Renal cortical epithelial cell (primary cell): ENCODE results near the gene SHKBP1. TPM values are rescaled to one million over a fixed set of nuclear protein-coding genes. Genes with fewer than 3 reads are reported as not detected.

Experiments used
- DNase-seq: peaks from one replicate; pipeline ENCODE4 v3.0.0-alpha.2; 2011; ENCODE audit warnings: low read depth
- total RNA-seq: library from RNA; depleted of rRNA; stranded (reverse); fragments of >200 nt; gene quantifications from 2 replicates; pipeline ENCODE4 v1.2.3, GENCODE V29; 2014

The SHKBP1 gene
- total RNA-seq, 1 donor from 2014 or later, result 53.5 TPM

DNA sequence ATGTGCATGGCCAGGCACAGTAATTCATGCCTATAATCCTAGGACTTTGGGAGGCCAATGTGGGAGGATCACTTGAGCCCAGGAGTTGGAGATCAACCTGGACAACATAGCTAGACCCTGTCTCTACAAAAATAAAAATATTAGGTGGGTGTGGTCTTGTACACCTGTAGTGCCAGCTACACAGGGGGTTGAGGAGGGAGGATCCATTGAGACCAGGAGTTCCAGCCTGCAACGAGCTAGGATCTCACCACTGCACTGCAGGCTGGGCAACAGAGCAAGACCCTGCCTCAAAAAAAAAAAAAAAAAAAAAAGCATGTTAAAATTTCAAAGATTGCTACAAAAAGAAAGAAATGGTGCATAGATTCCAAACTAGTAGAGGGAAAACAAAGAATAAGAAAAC is 61.7 kb downstream of the SHKBP1 start:
- DNase-seq, result no peak

DNA sequence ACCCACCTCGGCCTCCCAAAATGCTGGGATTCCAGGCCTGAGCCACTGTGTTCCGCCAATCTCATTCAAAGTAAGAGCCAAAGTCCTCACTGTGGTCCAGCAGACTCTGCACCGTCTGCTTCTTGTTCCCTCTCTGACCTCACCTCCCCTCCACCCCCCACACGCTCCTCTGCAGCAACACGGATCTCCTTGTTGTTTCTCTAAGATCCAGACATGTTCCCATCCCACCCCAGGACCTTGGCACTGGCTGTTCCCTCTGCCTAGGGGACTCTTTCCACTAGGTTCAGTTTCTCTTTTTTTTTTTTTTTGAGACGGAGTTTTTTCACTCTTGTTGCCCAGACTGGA is 62.9 kb downstream of the SHKBP1 start:
- DNase-seq, result no peak

DNA sequence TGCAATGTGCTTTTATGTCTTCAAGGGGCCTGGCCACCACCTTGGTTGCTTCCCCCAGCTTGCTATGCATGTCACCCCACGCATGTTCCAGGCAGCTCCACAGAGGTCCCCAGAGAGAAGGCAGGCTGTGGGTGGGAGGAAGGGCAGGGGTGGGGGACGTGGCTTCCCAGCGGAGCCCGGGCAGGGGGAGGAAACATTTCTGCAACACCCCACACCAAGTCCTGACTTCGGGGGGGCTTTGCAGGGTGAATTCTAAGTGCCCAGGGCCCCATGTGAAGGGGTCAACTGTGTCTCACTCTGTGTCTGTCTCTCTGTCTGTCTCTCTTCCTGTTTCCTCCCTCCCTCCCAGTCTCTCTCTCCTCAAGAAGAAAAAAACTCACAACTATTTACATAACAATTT is 64.1 kb downstream of the SHKBP1 start:
- no peak for DNase-seq

Other genes starting within 250 kb of the SHKBP1 start
- gene C19orf47, start 228.5 kb upstream of the SHKBP1 start, total RNA-seq, result 3.5 and 6.7 TPM in 2 replicates
- gene PLD3, start 228.2 kb upstream of the SHKBP1 start, total RNA-seq, result 190 and 321 TPM in 2 replicates
- gene HIPK4, start 186.7 kb upstream of the SHKBP1 start, total RNA-seq, result not detected in 2 replicates
- gene PRX, start 163.5 kb upstream of the SHKBP1 start, total RNA-seq, result 0.52 and 1.0 TPM in 2 replicates
- gene SERTAD1, start 150.9 kb upstream of the SHKBP1 start, total RNA-seq, result 13.3 and 17.0 TPM in 2 replicates
- gene SERTAD3, start 132.5 kb upstream of the SHKBP1 start, total RNA-seq, result 13.2 and 21.5 TPM in 2 replicates
- 43.0 and 59.6 TPM in 2 replicates for gene BLVRB, start 111.1 kb upstream of the SHKBP1 start, total RNA-seq
- 0.89 and 2.4 TPM in 2 replicates for gene SPTBN4, start 109.9 kb upstream of the SHKBP1 start, total RNA-seq
- gene LTBP4, start 24.5 kb downstream of the SHKBP1 start, total RNA-seq, result 14.9 and 15.5 TPM in 2 replicates
- 9.9 and 31.0 TPM in 2 replicates for gene NUMBL, start 113.8 kb downstream of the SHKBP1 start, total RNA-seq
- gene COQ8B, start 140.0 kb downstream of the SHKBP1 start, total RNA-seq, result 18.6 and 44.0 TPM in 2 replicates
- 17.6 and 25.0 TPM in 2 replicates for gene ITPKC, start 140.2 kb downstream of the SHKBP1 start, total RNA-seq
- 0.35 and 4.5 TPM in 2 replicates for gene ACTMAP, start 173.6 kb downstream of the SHKBP1 start, total RNA-seq
- 17.4 and 20.5 TPM in 2 replicates for gene SNRPA, start 174.3 kb downstream of the SHKBP1 start, total RNA-seq
- not detected in 2 replicates for gene MIA, start 198.6 kb downstream of the SHKBP1 start, total RNA-seq
- 5.9 and 9.9 TPM in 2 replicates for gene RAB4B, start 201.4 kb downstream of the SHKBP1 start, total RNA-seq
- 76.1 and 89.3 TPM in 2 replicates for gene EGLN2, start 222.3 kb downstream of the SHKBP1 start, total RNA-seq